GM18505 (cell line): ENCODE data around the gene PRKCG.
"Not testable (repeated sequence)": the region's sequence is repeated elsewhere in the genome, so short reads cannot be mapped to it uniquely, and the experiment has no call there.

Experiments
- ATAC-seq: cut with Tn5 transposase; IDR thresholded peaks from one replicate; pipeline ENCODE4 v1.9.1; 2021; ENCODE audit not compliant: unreplicated experiment
- POLR2A ChIP-seq: IDR thresholded peaks from 4 replicates; pipeline ENCODE4 v1.6.1; 2011; ENCODE audit warnings: borderline replicate concordance; ENCODE audit not compliant: insufficient read depth, insufficient read length; ENCODE audit errors: extremely low read depth

The PRKCG gene

GRCh38 chr19:53867225-53868090 is 14.5 kb upstream of the PRKCG start, which contains the start of gene MYADM:
Gene MYADM, plus strand, starts transcription at chr19:53867883. Its CDS starts 5,647 bp downstream, at chr19:53873530.
- TF ChIP-seq POLR2A: peak; percentile 71
- peak; percentile 58 for ATAC-seq

- ATAC-seq: no peak
Observed at GRCh38 chr19:53868091-53868891, 13.7 kb upstream of the PRKCG start.

DNA sequence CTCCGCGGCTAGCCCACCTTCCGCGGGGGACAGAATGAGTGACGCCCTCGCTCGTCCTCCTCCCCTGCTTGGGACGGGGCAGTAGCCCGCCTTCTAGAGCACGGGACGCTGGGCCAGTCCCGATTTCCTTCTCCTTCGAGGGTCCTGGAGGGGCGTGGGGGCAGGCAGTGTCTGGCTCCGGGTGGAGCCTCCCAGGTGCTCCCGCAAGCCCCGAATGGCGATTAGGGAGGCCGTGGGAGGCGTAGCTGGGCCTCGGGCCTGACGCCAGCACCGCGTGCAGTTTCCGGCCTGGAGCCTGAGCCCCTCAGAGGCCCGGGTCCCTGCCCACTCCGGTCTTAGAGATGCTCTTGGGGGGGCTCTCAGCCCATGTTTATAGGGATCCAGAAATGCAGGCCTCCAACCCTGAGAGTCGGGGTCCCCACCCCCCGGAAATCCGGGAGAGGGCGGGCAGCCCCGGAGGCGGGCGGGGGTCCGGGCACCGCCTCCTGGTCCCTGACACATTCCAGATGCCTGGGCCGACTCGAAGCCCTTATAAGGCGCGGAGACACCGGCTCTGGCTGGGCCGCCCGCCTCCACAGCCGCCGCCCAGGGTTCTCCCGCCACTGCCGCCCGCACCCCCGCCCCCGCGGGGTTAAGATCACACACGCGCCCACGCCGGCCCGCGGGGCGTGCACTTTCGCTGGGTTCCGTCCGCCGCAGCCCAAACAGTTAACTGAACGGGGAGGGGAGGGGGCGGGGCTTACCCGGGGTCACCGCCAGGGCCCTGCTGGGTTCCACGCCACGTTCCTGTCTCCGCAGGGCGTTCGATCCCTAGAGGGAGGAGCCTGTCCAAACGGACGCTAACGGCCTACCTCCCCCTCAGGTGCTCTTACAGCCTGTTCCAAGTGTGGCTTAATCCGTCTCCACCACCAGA is 12.8 kb upstream of the PRKCG start:
- peak; percentile 40 for ATAC-seq
- peak; percentile 49 for TF ChIP-seq POLR2A

More at GRCh38 chr19:53868091-53868891, 13.7 kb upstream of the PRKCG start:
- no peak for TF ChIP-seq POLR2A

- not testable (repeated sequence) for ATAC-seq
Observed at GRCh38 chr19:53869805-53870484, 12.1 kb upstream of the PRKCG start.

- ATAC-seq: no peak
- no peak for TF ChIP-seq POLR2A
Observed at GRCh38 chr19:53870485-53870844, 11.5 kb upstream of the PRKCG start.

- no peak for ATAC-seq
- no peak for TF ChIP-seq POLR2A
Observed at GRCh38 chr19:53871454-53871853, 10.5 kb upstream of the PRKCG start.

DNA sequence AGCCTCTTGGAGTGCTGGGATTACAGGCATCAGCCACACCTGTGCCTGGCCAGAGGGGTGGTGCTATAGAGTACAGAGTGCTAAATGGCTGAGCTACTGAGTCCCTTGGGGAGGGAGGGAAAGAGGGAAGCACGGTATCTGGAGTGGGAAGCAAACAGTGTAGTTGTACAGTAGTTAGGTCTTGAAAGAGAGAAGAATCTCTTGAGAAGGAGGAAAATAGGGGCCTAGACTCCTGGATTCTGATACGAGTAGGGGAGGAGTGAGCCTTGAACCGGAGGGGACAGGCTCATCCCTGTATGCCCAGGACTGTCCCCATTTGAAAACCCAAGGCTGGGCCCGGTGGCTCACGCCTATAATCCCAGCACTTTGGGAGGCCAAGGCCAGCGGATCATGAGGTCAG is 9.2 kb upstream of the PRKCG start:
- TF ChIP-seq POLR2A: no peak
- no peak for ATAC-seq

DNA sequence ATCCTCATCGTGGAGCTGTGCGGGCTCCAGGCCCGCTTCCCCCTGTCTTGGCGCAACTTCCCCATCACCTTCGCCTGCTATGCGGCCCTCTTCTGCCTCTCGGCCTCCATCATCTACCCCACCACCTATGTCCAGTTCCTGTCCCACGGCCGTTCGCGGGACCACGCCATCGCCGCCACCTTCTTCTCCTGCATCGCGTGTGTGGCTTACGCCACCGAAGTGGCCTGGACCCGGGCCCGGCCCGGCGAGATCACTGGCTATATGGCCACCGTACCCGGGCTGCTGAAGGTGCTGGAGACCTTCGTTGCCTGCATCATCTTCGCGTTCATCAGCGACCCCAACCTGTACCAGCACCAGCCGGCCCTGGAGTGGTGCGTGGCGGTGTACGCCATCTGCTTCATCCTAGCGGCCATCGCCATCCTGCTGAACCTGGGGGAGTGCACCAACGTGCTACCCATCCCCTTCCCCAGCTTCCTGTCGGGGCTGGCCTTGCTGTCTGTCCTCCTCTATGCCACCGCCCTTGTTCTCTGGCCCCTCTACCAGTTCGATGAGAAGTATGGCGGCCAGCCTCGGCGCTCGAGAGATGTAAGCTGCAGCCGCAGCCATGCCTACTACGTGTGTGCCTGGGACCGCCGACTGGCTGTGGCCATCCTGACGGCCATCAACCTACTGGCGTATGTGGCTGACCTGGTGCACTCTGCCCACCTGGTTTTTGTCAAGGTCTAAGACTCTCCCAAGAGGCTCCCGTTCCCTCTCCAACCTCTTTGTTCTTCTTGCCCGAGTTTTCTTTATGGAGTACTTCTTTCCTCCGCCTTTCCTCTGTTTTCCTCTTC is 8.0 kb upstream of the PRKCG start:
- ATAC-seq: no peak
- no peak for TF ChIP-seq POLR2A

GRCh38 chr19:53874606-53874990 is 7.4 kb upstream of the PRKCG start:
- no peak for TF ChIP-seq POLR2A
- no peak for ATAC-seq

DNA sequence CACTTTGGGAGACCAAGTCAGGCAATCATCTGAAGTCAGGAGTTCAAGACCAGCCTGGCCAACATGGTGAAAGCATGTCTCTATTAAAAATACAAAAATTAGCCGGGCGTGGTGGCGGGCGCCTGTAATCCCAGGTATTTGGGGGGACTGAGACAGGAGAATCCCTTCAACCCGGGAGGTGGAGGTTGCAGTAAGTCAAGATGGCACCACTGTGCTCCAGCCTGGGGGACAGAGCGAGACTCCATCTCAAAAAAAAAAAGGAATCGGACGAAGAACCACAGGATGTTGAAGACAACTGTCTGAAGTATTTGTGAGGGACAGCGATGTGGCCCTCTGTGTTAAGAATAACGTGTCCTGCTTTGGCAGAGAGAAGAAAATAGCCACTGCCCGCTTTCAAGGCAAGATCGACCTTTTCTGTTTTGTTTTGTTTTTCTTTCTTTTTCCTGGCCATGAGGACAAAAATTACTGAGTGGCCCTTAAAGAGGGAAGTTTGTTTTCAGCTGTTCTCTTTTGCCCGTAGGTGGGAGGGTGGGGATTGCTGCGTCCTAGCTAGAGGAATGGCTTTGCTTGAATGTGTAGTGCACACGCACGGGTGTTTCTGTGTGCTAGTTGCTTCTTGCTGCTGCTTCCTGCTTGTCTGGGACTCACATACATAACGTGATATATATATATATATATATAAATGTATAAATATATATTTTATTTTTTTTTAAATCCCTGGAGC is 6.2 kb upstream of the PRKCG start:
- no peak for ATAC-seq
- no peak for TF ChIP-seq POLR2A

GRCh38 chr19:53876651-53877224 is 5.3 kb upstream of the PRKCG start:
- no peak for ATAC-seq
- TF ChIP-seq POLR2A: no peak
